HEK293 (cell line): Measurements from ENCODE around the gene ZNF593.

Experiments used
- CTCF ChIA-PET: fragments of 350-600 bp; formaldehyde crosslinking; extraction: SDS; loops from one replicate; lab custom pipeline; 2021; ENCODE audit warnings: antibody characterized with exemption; lab: Yijun Ruan, JAX
- POLR2A ChIA-PET: fragments of 300-600 bp; formaldehyde crosslinking; extraction: SDS; loops from one replicate; lab custom pipeline; 2020; ENCODE audit warnings: antibody characterized with exemption, inconsistent platforms; lab: Yijun Ruan, JAX
- H3K27ac ChIP-seq: fragments of 200-500 bp; sonication (Bioruptor generic); 2 replicates; pipeline ENCODE4 v1.5.1; 2014; ENCODE audit warnings: low read depth, low read length, control low read depth, inconsistent platforms; ENCODE audit errors: extremely low read depth
- H3K36me3 ChIP-seq, 2 experiments: fragments of 200-500 bp in 1 of 2; sonication (Bioruptor generic) in 1 of 2; 1 replicate in 1 of 2; 2 replicates in 1 of 2; pipeline ENCODE4 v1.5.1; 2014 to 2017; ENCODE audit warnings: inconsistent platforms in 2 of 2, low read length in 2 of 2; ENCODE audit not compliant: control insufficient read depth in 2 of 2, insufficient read depth in 1 of 2
- H3K4me1 ChIP-seq: fragments of 200-500 bp; sonication (Bioruptor generic); 2 replicates; pipeline ENCODE4 v1.5.1; 2014; ENCODE audit warnings: mild to moderate bottlenecking, low read length, inconsistent platforms; ENCODE audit not compliant: control insufficient read depth, insufficient read depth
- H3K4me3 ChIP-seq: 2 replicates; pipeline ENCODE4 v1.5.1; 2011; ENCODE audit warnings: low read depth, mild to moderate bottlenecking, control low read depth, low read length, moderate library complexity
- H3K9me3 ChIP-seq: fragments of 200-500 bp; sonication (Bioruptor generic); 2 replicates; pipeline ENCODE4 v1.5.1; 2014; ENCODE audit warnings: low read depth, low read length, inconsistent platforms; ENCODE audit not compliant: control insufficient read depth, insufficient read depth
- KLF1 ChIP-seq: fragments of 450-650 bp; formaldehyde crosslinking; IDR thresholded peaks from 2 replicates; pipeline ENCODE4 v1.5.1; 2016; ENCODE audit warnings: missing biosample characterization, missing genetic modification characterization
- KLF10 ChIP-seq: fragments of 450-650 bp; IDR thresholded peaks from 2 replicates; pipeline ENCODE4 v1.5.1; 2018; ENCODE audit warnings: missing biosample characterization, mild to moderate bottlenecking, missing genetic modification characterization
- PRDM1 ChIP-seq: fragments of 450-650 bp; formaldehyde crosslinking; IDR thresholded peaks from 2 replicates; pipeline ENCODE4; 2016; ENCODE audit warnings: missing biosample characterization, missing genetic modification characterization
- RBAK ChIP-seq: fragments of 450-650 bp; formaldehyde crosslinking; IDR thresholded peaks from 2 replicates; pipeline ENCODE4 v1.5.1; 2016; ENCODE audit warnings: missing biosample characterization, missing genetic modification characterization
- ZFP41 ChIP-seq: fragments of 450-650 bp; formaldehyde crosslinking; IDR thresholded peaks from 2 replicates; pipeline ENCODE4 v1.5.1; 2016; ENCODE audit warnings: missing biosample characterization, missing genetic modification characterization, borderline replicate concordance
- ZFP69B ChIP-seq: fragments of 450-650 bp; formaldehyde crosslinking; IDR thresholded peaks from 2 replicates; pipeline ENCODE4 v1.5.1; 2016; ENCODE audit warnings: missing biosample characterization, missing genetic modification characterization
- ZIC2 ChIP-seq: fragments of 450-650 bp; formaldehyde crosslinking; IDR thresholded peaks from 2 replicates; pipeline ENCODE4 v1.5.1; 2016; ENCODE audit warnings: missing biosample characterization, missing genetic modification characterization
- ZNF112 ChIP-seq: fragments of 450-650 bp; formaldehyde crosslinking; IDR thresholded peaks from 2 replicates; pipeline ENCODE4 v1.5.0; 2017; ENCODE audit warnings: missing biosample characterization, missing genetic modification characterization
- ZNF169 ChIP-seq: fragments of 450-650 bp; formaldehyde crosslinking; IDR thresholded peaks from 2 replicates; pipeline ENCODE4 v1.5.1; 2016; ENCODE audit warnings: missing biosample characterization, missing genetic modification characterization
- ZNF548 ChIP-seq: fragments of 450-650 bp; formaldehyde crosslinking; IDR thresholded peaks from 2 replicates; pipeline ENCODE4 v1.5.1; 2016; ENCODE audit warnings: missing biosample characterization, missing genetic modification characterization
- ZNF560 ChIP-seq: fragments of 450-650 bp; formaldehyde crosslinking; IDR thresholded peaks from 2 replicates; pipeline ENCODE4 v1.5.1; 2017; ENCODE audit warnings: missing biosample characterization, missing genetic modification characterization, borderline replicate concordance
- ZNF596 ChIP-seq: fragments of 450-650 bp; IDR thresholded peaks from 2 replicates; pipeline ENCODE4 v1.5.0; 2018; ENCODE audit warnings: missing biosample characterization, mild to moderate bottlenecking, missing genetic modification characterization, moderate library complexity
- ZNF660 ChIP-seq: fragments of 450-650 bp; IDR thresholded peaks from 2 replicates; pipeline ENCODE4 v1.5.1; 2018; ENCODE audit warnings: missing biosample characterization, mild to moderate bottlenecking, missing genetic modification characterization
- ZNF837 ChIP-seq: fragments of 450-650 bp; formaldehyde crosslinking; IDR thresholded peaks from 2 replicates; pipeline ENCODE4 v1.5.1; 2016; ENCODE audit warnings: missing biosample characterization, missing genetic modification characterization
- ZSCAN30 ChIP-seq: fragments of 450-650 bp; IDR thresholded peaks from 2 replicates; pipeline ENCODE4 v1.5.1; 2018; ENCODE audit warnings: missing biosample characterization, mild to moderate bottlenecking, missing genetic modification characterization, moderate library complexity
- ZXDB ChIP-seq: fragments of 450-650 bp; formaldehyde crosslinking; IDR thresholded peaks from 2 replicates; pipeline ENCODE4 v1.5.1; 2016; ENCODE audit warnings: missing biosample characterization, missing genetic modification characterization
- TF ChIP-seq, protein P1 (sequence below): fragments of 450-650 bp; formaldehyde crosslinking; IDR thresholded peaks from 2 replicates; pipeline ENCODE4 v1.5.1; 2016; ENCODE audit warnings: missing biosample characterization, missing genetic modification characterization, borderline replicate concordance
- TF ChIP-seq, protein P2 (sequence below): fragments of 450-650 bp; formaldehyde crosslinking; IDR thresholded peaks from 2 replicates; pipeline ENCODE4 v1.5.0; 2017; ENCODE audit warnings: missing biosample characterization, missing genetic modification characterization, borderline replicate concordance
- TF ChIP-seq, protein P3 (sequence below): fragments of 450-650 bp; formaldehyde crosslinking; IDR thresholded peaks from 2 replicates; pipeline ENCODE4 v1.5.1; 2016; ENCODE audit warnings: missing biosample characterization, missing genetic modification characterization
- TF ChIP-seq, protein P4 (sequence below): fragments of 450-650 bp; formaldehyde crosslinking; IDR thresholded peaks from 2 replicates; pipeline ENCODE4 v1.5.1; 2017; ENCODE audit warnings: missing biosample characterization, missing genetic modification characterization
- TF ChIP-seq, protein P5 (sequence below): fragments of 450-650 bp; formaldehyde crosslinking; IDR thresholded peaks from 2 replicates; pipeline ENCODE4 v1.5.1; 2016; ENCODE audit warnings: missing biosample characterization, missing genetic modification characterization
- TF ChIP-seq, protein P6 (sequence below): fragments of 450-650 bp; formaldehyde crosslinking; IDR thresholded peaks from 2 replicates; pipeline ENCODE4; 2016; ENCODE audit warnings: missing biosample characterization, missing genetic modification characterization

Gene ZNF593

DNA sequence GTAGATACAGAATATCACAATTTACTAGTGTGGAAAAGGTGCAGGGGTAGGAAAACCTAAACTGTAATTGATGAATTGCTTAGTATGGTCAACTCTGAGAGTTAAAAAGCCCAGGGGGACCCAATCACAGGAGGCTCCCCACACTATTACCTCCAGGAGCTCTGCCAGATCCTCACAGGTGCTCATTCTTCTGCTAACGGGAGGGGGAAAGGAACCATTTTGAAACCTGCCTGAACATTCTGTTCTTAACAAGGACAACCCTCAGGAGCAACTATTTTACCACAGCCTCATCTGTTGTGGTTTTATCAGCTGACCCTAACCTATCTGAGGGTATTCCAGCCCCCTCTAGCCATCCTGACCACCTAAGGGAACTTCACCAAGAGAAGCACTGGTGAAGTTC lies 39.0 kb upstream of the ZNF593 start:
- no peak overlapping the region for H3K27ac ChIP-seq
- CTCF ChIA-PET: interaction anchor here (0.6 to 7.1 kb wide), 3 partner anchors 9 to 106 kb away, joined by 3 to 39 read pairs (median 8); no protein-coding TSS in a partner anchor
- H3K9me3 ChIP-seq: no peaks in the 10 kb centered on the region
- H3K36me3 ChIP-seq: no peaks in the 10 kb centered on the region
- TF ChIP-seq ZFP41 (tag by site-specific recombination) (no peak), ZNF112 (tag by site-specific recombination) (no peak), ZXDB (tag by site-specific recombination) (no peak), ZSCAN30 (tag by site-specific recombination) (no peak), ZFP69B (tag by site-specific recombination) (no peak), ZNF560 (tag by site-specific recombination) (no peak), PRDM1 (tag by site-specific recombination) (no peak), KLF10 (tag by site-specific recombination) (no peak), ZNF169 (no peak)
- TF ChIP-seq, protein P1, sequence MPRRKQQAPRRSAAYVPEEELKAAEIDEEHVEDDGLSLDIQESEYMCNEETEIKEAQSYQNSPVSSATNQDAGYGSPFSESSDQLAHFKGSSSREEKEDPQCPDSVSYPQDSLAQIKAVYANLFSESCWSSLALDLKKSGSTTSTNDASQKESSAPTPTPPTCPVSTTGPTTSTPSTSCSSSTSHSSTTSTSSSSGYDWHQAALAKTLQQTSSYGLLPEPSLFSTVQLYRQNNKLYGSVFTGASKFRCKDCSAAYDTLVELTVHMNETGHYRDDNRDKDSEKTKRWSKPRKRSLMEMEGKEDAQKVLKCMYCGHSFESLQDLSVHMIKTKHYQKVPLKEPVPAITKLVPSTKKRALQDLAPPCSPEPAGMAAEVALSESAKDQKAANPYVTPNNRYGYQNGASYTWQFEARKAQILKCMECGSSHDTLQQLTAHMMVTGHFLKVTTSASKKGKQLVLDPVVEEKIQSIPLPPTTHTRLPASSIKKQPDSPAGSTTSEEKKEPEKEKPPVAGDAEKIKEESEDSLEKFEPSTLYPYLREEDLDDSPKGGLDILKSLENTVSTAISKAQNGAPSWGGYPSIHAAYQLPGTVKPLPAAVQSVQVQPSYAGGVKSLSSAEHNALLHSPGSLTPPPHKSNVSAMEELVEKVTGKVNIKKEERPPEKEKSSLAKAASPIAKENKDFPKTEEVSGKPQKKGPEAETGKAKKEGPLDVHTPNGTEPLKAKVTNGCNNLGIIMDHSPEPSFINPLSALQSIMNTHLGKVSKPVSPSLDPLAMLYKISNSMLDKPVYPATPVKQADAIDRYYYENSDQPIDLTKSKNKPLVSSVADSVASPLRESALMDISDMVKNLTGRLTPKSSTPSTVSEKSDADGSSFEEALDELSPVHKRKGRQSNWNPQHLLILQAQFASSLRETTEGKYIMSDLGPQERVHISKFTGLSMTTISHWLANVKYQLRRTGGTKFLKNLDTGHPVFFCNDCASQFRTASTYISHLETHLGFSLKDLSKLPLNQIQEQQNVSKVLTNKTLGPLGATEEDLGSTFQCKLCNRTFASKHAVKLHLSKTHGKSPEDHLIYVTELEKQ (tag by site-specific recombination): no peak
- TF ChIP-seq, protein P2, sequence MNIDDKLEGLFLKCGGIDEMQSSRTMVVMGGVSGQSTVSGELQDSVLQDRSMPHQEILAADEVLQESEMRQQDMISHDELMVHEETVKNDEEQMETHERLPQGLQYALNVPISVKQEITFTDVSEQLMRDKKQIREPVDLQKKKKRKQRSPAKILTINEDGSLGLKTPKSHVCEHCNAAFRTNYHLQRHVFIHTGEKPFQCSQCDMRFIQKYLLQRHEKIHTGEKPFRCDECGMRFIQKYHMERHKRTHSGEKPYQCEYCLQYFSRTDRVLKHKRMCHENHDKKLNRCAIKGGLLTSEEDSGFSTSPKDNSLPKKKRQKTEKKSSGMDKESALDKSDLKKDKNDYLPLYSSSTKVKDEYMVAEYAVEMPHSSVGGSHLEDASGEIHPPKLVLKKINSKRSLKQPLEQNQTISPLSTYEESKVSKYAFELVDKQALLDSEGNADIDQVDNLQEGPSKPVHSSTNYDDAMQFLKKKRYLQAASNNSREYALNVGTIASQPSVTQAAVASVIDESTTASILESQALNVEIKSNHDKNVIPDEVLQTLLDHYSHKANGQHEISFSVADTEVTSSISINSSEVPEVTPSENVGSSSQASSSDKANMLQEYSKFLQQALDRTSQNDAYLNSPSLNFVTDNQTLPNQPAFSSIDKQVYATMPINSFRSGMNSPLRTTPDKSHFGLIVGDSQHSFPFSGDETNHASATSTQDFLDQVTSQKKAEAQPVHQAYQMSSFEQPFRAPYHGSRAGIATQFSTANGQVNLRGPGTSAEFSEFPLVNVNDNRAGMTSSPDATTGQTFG (tag by site-specific recombination): no peak
- TF ChIP-seq, protein P3, sequence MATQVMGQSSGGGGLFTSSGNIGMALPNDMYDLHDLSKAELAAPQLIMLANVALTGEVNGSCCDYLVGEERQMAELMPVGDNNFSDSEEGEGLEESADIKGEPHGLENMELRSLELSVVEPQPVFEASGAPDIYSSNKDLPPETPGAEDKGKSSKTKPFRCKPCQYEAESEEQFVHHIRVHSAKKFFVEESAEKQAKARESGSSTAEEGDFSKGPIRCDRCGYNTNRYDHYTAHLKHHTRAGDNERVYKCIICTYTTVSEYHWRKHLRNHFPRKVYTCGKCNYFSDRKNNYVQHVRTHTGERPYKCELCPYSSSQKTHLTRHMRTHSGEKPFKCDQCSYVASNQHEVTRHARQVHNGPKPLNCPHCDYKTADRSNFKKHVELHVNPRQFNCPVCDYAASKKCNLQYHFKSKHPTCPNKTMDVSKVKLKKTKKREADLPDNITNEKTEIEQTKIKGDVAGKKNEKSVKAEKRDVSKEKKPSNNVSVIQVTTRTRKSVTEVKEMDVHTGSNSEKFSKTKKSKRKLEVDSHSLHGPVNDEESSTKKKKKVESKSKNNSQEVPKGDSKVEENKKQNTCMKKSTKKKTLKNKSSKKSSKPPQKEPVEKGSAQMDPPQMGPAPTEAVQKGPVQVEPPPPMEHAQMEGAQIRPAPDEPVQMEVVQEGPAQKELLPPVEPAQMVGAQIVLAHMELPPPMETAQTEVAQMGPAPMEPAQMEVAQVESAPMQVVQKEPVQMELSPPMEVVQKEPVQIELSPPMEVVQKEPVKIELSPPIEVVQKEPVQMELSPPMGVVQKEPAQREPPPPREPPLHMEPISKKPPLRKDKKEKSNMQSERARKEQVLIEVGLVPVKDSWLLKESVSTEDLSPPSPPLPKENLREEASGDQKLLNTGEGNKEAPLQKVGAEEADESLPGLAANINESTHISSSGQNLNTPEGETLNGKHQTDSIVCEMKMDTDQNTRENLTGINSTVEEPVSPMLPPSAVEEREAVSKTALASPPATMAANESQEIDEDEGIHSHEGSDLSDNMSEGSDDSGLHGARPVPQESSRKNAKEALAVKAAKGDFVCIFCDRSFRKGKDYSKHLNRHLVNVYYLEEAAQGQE (tag by site-specific recombination): no peak
- POLR2A ChIA-PET: interaction anchor here (0.6 kb wide), 1 partner anchor 36 kb away, joined by 4 read pairs; no protein-coding TSS in a partner anchor
- H3K4me1 ChIP-seq: peaks cover 4% of the 10 kb centered on the region; the same call in 1 of the 2 replicates
- H3K4me3 ChIP-seq: no peak overlapping the region

DNA sequence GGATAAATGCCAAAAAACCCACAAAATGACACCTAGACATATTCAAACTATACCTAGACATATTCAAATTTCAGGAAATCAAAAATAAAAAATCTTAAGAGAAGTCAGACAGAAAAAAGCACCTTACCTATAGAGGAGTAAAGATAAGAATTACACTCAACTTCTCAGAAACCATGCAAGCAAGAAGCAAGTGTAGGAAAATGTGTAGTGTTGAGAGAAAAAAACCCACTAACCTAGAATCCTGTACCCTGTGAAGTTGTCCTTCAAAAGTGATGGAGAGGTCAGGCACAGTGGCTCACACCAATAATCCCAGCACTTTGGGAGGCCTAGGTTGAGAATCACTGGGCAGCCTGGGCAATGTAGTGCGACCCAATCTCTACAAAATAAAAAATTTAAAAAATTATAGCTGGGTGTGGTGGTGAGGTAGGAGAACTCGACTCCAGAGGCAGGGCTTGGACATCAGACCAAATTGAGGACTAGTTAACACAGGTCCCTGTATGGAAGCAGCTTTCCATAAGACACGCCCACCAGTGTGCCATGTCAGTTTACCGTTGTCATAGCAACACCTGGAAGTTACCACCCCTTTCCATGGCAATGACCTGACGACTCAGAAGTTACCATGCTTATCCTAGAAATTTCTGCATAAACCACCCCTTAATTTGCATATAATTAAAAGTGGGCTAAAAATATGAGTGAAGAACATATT lies 37.4 kb upstream of the ZNF593 start:
- ChIA-PET CTCF (interaction anchor here (1.1 kb wide), 1 partner anchor 13 kb away, joined by 6 read pairs; no protein-coding TSS in a partner anchor), POLR2A (no interaction called here)
- Histone ChIP-seq H3K27ac (no peak overlapping the region), H3K4me3 (no peak overlapping the region), H3K9me3 (no peaks in the 10 kb centered on the region), H3K4me1 (no peaks in the 10 kb centered on the region), H3K36me3 (no peaks in the 10 kb centered on the region)
- TF ChIP-seq ZNF837: no peak
- TF ChIP-seq, protein P4, sequence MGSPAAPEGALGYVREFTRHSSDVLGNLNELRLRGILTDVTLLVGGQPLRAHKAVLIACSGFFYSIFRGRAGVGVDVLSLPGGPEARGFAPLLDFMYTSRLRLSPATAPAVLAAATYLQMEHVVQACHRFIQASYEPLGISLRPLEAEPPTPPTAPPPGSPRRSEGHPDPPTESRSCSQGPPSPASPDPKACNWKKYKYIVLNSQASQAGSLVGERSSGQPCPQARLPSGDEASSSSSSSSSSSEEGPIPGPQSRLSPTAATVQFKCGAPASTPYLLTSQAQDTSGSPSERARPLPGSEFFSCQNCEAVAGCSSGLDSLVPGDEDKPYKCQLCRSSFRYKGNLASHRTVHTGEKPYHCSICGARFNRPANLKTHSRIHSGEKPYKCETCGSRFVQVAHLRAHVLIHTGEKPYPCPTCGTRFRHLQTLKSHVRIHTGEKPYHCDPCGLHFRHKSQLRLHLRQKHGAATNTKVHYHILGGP (tag by site-specific recombination): no peak
- TF ChIP-seq ZIC2 (tag by site-specific recombination): no peak
- TF ChIP-seq ZNF548 (tag by site-specific recombination): no peak
- no peak for TF ChIP-seq RBAK (tag by site-specific recombination)
- TF ChIP-seq KLF1 (tag by site-specific recombination): no peak
- TF ChIP-seq, protein P5, sequence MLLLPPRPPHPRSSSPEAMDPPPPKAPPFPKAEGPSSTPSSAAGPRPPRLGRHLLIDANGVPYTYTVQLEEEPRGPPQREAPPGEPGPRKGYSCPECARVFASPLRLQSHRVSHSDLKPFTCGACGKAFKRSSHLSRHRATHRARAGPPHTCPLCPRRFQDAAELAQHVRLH (tag by site-specific recombination): no peak
- TF ChIP-seq ZNF660: no peak
- TF ChIP-seq, protein P6, sequence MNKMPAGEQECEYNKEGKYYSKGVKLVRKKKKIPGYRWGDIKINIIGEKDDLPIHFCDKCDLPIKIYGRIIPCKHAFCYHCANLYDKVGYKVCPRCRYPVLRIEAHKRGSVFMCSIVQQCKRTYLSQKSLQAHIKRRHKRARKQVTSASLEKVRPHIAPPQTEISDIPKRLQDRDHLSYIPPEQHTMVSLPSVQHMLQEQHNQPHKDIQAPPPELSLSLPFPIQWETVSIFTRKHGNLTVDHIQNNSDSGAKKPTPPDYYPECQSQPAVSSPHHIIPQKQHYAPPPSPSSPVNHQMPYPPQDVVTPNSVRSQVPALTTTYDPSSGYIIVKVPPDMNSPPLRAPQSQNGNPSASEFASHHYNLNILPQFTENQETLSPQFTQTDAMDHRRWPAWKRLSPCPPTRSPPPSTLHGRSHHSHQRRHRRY (tag by site-specific recombination): no peak
- no peak for TF ChIP-seq ZNF596
